ENCODE data around the gene ISOC2.

DNA sequence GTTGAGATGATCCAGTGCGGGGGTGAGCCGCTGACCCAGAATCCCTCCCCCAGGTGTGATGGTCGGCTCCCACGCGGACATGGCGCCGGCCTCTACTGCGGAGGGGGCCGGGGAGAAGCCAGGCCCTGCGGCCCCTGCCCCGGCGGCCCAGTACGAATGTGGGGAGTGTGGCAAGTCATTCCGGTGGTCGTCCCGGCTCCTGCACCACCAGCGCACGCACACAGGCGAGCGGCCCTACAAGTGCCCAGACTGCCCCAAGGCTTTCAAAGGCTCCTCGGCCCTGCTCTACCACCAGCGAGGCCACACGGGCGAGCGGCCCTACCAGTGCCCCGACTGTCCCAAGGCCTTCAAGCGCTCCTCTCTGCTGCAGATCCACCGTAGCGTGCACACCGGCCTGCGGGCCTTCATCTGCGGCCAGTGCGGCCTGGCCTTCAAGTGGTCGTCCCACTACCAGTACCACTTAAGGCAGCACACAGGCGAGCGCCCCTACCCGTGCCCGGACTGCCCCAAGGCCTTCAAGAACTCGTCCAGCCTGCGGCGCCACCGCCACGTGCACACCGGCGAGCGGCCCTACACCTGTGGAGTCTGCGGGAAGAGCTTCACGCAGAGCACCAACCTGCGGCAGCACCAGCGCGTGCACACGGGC is 19.8 kb upstream of the ISOC2 start:
- TF ChIP-seq, protein P1, sequence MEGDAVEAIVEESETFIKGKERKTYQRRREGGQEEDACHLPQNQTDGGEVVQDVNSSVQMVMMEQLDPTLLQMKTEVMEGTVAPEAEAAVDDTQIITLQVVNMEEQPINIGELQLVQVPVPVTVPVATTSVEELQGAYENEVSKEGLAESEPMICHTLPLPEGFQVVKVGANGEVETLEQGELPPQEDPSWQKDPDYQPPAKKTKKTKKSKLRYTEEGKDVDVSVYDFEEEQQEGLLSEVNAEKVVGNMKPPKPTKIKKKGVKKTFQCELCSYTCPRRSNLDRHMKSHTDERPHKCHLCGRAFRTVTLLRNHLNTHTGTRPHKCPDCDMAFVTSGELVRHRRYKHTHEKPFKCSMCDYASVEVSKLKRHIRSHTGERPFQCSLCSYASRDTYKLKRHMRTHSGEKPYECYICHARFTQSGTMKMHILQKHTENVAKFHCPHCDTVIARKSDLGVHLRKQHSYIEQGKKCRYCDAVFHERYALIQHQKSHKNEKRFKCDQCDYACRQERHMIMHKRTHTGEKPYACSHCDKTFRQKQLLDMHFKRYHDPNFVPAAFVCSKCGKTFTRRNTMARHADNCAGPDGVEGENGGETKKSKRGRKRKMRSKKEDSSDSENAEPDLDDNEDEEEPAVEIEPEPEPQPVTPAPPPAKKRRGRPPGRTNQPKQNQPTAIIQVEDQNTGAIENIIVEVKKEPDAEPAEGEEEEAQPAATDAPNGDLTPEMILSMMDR (IDR thresholded peaks at IDR 0.05; ENCODE audit: insufficient read depth, low read length, poor library complexity, severe bottlenecking): no peak
- no peak for TF ChIP-seq EZH2phosphoT487 (conservative IDR thresholded peaks at IDR 0.05; ENCODE audit: low read length)

Data from SU-DHL-6 (cell line).